Keratinocyte (primary cell): ENCODE data around the gene LLGL1.

Source experiments
- CTCF ChIP-seq, 3 experiments: IDR thresholded peaks in 1 of 3; conservative IDR thresholded peaks in 1 of 3; optimal IDR thresholded peaks in 1 of 3; 2 replicates in 2 of 3; 3 replicates in 1 of 3; pipeline versions ENCODE3 to v1.5.1; 2011; ENCODE audit warnings: low read length in 3 of 3, mild to moderate bottlenecking in 3 of 3, moderate library complexity in 2 of 3, control low read depth in 1 of 3, inconsistent platforms in 1 of 3; ENCODE audit not compliant: insufficient read depth in 2 of 3; ENCODE audit errors: extremely low read depth in 1 of 3
- EZH2 ChIP-seq: IDR thresholded peaks from one replicate; pipeline ENCODE4 v1.6.1; 2012; ENCODE audit warnings: inconsistent platforms, mild to moderate bottlenecking, low read length, moderate library complexity

- TF ChIP-seq CTCF (optimal IDR thresholded peaks at IDR 0.05 in 1 of 3, IDR thresholded peaks at IDR 0.05 in 1 of 3, conservative IDR thresholded peaks at IDR 0.05 in 1 of 3; ENCODE audit: extremely low read depth in 1 of 3, insufficient read depth in 2 of 3, low read length in 3 of 3): no peak
- no peak for TF ChIP-seq EZH2
Measured at GRCh38 chr17:18285296-18285695, 59.9 kb downstream of the LLGL1 start.
